HEK293 (cell line): Measurements from ENCODE around the gene STK4.

Experiments
- CTCF ChIA-PET: fragments of 350-600 bp; formaldehyde crosslinking; extraction: SDS; loops from one replicate; lab custom pipeline; 2021; ENCODE audit warnings: antibody characterized with exemption; lab: Yijun Ruan, JAX
- POLR2A ChIA-PET: fragments of 300-600 bp; formaldehyde crosslinking; extraction: SDS; loops from one replicate; lab custom pipeline; 2020; ENCODE audit warnings: antibody characterized with exemption, inconsistent platforms; lab: Yijun Ruan, JAX
- H3K27ac ChIP-seq: fragments of 200-500 bp; sonication (Bioruptor generic); 2 replicates; pipeline ENCODE4 v1.5.1; 2014; ENCODE audit warnings: low read depth, low read length, control low read depth, inconsistent platforms; ENCODE audit errors: extremely low read depth
- H3K36me3 ChIP-seq, 2 experiments: fragments of 200-500 bp in 1 of 2; sonication (Bioruptor generic) in 1 of 2; 1 replicate in 1 of 2; 2 replicates in 1 of 2; pipeline ENCODE4 v1.5.1; 2014 to 2017; ENCODE audit warnings: inconsistent platforms in 2 of 2, low read length in 2 of 2; ENCODE audit not compliant: control insufficient read depth in 2 of 2, insufficient read depth in 1 of 2
- H3K4me1 ChIP-seq: fragments of 200-500 bp; sonication (Bioruptor generic); 2 replicates; pipeline ENCODE4 v1.5.1; 2014; ENCODE audit warnings: mild to moderate bottlenecking, low read length, inconsistent platforms; ENCODE audit not compliant: control insufficient read depth, insufficient read depth
- H3K4me3 ChIP-seq: 2 replicates; pipeline ENCODE4 v1.5.1; 2011; ENCODE audit warnings: low read depth, mild to moderate bottlenecking, control low read depth, low read length, moderate library complexity
- H3K9me3 ChIP-seq: fragments of 200-500 bp; sonication (Bioruptor generic); 2 replicates; pipeline ENCODE4 v1.5.1; 2014; ENCODE audit warnings: low read depth, low read length, inconsistent platforms; ENCODE audit not compliant: control insufficient read depth, insufficient read depth
- CTCF ChIP-seq: fragments of 450-650 bp; formaldehyde crosslinking; IDR thresholded peaks from 2 replicates; pipeline ENCODE4 v1.5.1; 2016; ENCODE audit warnings: missing biosample characterization, missing genetic modification characterization
- KLF9 ChIP-seq: fragments of 450-650 bp; formaldehyde crosslinking; IDR thresholded peaks from 2 replicates; pipeline ENCODE4 v1.5.1; 2016; ENCODE audit warnings: missing biosample characterization, missing genetic modification characterization, low read depth
- RBAK ChIP-seq: fragments of 450-650 bp; formaldehyde crosslinking; IDR thresholded peaks from 2 replicates; pipeline ENCODE4 v1.5.1; 2016; ENCODE audit warnings: missing biosample characterization, missing genetic modification characterization
- ZNF121 ChIP-seq: fragments of 450-650 bp; formaldehyde crosslinking; IDR thresholded peaks from 2 replicates; pipeline ENCODE4 v1.5.1; 2016; ENCODE audit warnings: missing biosample characterization, missing genetic modification characterization
- ZNF133 ChIP-seq: fragments of 450-650 bp; formaldehyde crosslinking; IDR thresholded peaks from 2 replicates; pipeline ENCODE4 v1.5.1; 2016; ENCODE audit warnings: missing biosample characterization, missing genetic modification characterization
- ZNF157 ChIP-seq: fragments of 450-650 bp; formaldehyde crosslinking; IDR thresholded peaks from 2 replicates; pipeline ENCODE4 v1.5.1; 2016; ENCODE audit warnings: missing biosample characterization, missing genetic modification characterization
- ZNF16 ChIP-seq: fragments of 450-650 bp; formaldehyde crosslinking; IDR thresholded peaks from 2 replicates; pipeline ENCODE4 v1.5.1; 2016; ENCODE audit warnings: low read depth, missing biosample characterization, missing genetic modification characterization
- ZNF175 ChIP-seq: fragments of 450-650 bp; formaldehyde crosslinking; IDR thresholded peaks from 2 replicates; pipeline ENCODE4 v1.5.1; 2016; ENCODE audit warnings: missing biosample characterization, missing genetic modification characterization
- ZNF248 ChIP-seq: fragments of 450-650 bp; formaldehyde crosslinking; IDR thresholded peaks from 2 replicates; pipeline ENCODE4 v1.5.1; 2017; ENCODE audit warnings: missing biosample characterization, missing genetic modification characterization
- ZNF324 ChIP-seq: fragments of 450-650 bp; formaldehyde crosslinking; IDR thresholded peaks from 2 replicates; pipeline ENCODE4 v1.5.1; 2016; ENCODE audit warnings: missing biosample characterization, missing genetic modification characterization
- ZNF354C ChIP-seq: fragments of 450-650 bp; formaldehyde crosslinking; IDR thresholded peaks from 2 replicates; pipeline ENCODE4 v1.5.1; 2016; ENCODE audit warnings: missing biosample characterization, missing genetic modification characterization, low read depth, borderline replicate concordance
- ZNF394 ChIP-seq: fragments of 450-650 bp; formaldehyde crosslinking; IDR thresholded peaks from 2 replicates; pipeline ENCODE4 v1.5.1; 2016; ENCODE audit warnings: missing biosample characterization, missing genetic modification characterization, mild to moderate bottlenecking, moderate library complexity, borderline replicate concordance
- ZNF416 ChIP-seq: fragments of 450-650 bp; formaldehyde crosslinking; IDR thresholded peaks from 2 replicates; pipeline ENCODE4 v1.5.1; 2016; ENCODE audit warnings: missing biosample characterization, missing genetic modification characterization
- ZNF433 ChIP-seq: fragments of 450-650 bp; formaldehyde crosslinking; IDR thresholded peaks from 2 replicates; pipeline ENCODE4 v1.5.1; 2016; ENCODE audit warnings: missing biosample characterization, missing genetic modification characterization, low read depth
- ZNF488 ChIP-seq: fragments of 450-650 bp; formaldehyde crosslinking; IDR thresholded peaks from 2 replicates; pipeline ENCODE4 v1.5.1; 2016; ENCODE audit warnings: missing biosample characterization, missing genetic modification characterization
- ZNF501 ChIP-seq: fragments of 450-650 bp; formaldehyde crosslinking; IDR thresholded peaks from 2 replicates; pipeline ENCODE4 v1.5.1; 2016; ENCODE audit warnings: missing biosample characterization, missing genetic modification characterization
- ZNF544 ChIP-seq: fragments of 450-650 bp; formaldehyde crosslinking; IDR thresholded peaks from 2 replicates; pipeline ENCODE4 v1.5.0; 2017; ENCODE audit warnings: missing biosample characterization, missing genetic modification characterization
- ZNF626 ChIP-seq: fragments of 450-650 bp; sonication (Bioruptor Pico); formaldehyde crosslinking; IDR thresholded peaks from 2 replicates; pipeline ENCODE4 v1.5.1; 2018; ENCODE audit warnings: missing biosample characterization, missing genetic modification characterization, inconsistent platforms
- ZNF639 ChIP-seq: fragments of 450-650 bp; formaldehyde crosslinking; IDR thresholded peaks from 2 replicates; pipeline ENCODE4 v1.5.1; 2016; ENCODE audit warnings: missing biosample characterization, missing genetic modification characterization
- ZNF747 ChIP-seq: fragments of 450-650 bp; formaldehyde crosslinking; IDR thresholded peaks from 2 replicates; pipeline ENCODE4 v1.5.1; 2016; ENCODE audit warnings: missing biosample characterization, missing genetic modification characterization
- TF ChIP-seq, protein P1 (sequence below): fragments of 450-650 bp; formaldehyde crosslinking; IDR thresholded peaks from 2 replicates; pipeline ENCODE4 v1.5.1; 2016; ENCODE audit warnings: missing biosample characterization, missing genetic modification characterization
- TF ChIP-seq, protein P2 (sequence below): fragments of 450-650 bp; formaldehyde crosslinking; IDR thresholded peaks from 2 replicates; pipeline ENCODE4 v1.5.0; 2017; ENCODE audit warnings: missing biosample characterization, missing genetic modification characterization, borderline replicate concordance
- TF ChIP-seq, protein P3 (sequence below): fragments of 450-650 bp; formaldehyde crosslinking; IDR thresholded peaks from 2 replicates; pipeline ENCODE4 v1.5.1; 2017; ENCODE audit warnings: missing biosample characterization, missing genetic modification characterization

Gene STK4

GRCh38 chr20:44997171-44997570 lies 30.9 kb downstream of the STK4 start (continued):
- no peak for TF ChIP-seq ZNF544 (tag by site-specific recombination)
- TF ChIP-seq ZNF133 (tag by site-specific recombination), result no peak
- no peak for TF ChIP-seq ZNF747 (tag by site-specific recombination)
- no peak for TF ChIP-seq ZNF16
- no peak for TF ChIP-seq KLF9
- no peak for TF ChIP-seq ZNF501
- no peak for TF ChIP-seq ZNF248
- TF ChIP-seq ZNF416 (tag by site-specific recombination), result no peak
- TF ChIP-seq ZNF433 (tag by site-specific recombination), result no peak

GRCh38 chr20:44997668-44998067 lies 31.4 kb downstream of the STK4 start:
- CTCF ChIA-PET, result interaction anchor here (0.5 to 2.0 kb wide), 5 partner anchors 13 to 376 kb away, joined by 3 to 9 read pairs (median 3); no protein-coding TSS in a partner anchor
- POLR2A ChIA-PET, result no interaction called here
- no peak overlapping the region for H3K4me3 ChIP-seq
- TF ChIP-seq ZNF324 (tag by site-specific recombination), result no peak
- TF ChIP-seq ZNF639 (tag by site-specific recombination), result no peak
- no peak overlapping the region for H3K27ac ChIP-seq
- no peaks in the 10 kb centered on the region for H3K4me1 ChIP-seq
- H3K9me3 ChIP-seq, result no peaks in the 10 kb centered on the region
- peaks cover 18 to 71% of the 10 kb centered on the region in 2 experiments for H3K36me3 ChIP-seq

- H3K27ac ChIP-seq, result no peak overlapping the region
- H3K4me1 ChIP-seq, result no peaks in the 10 kb centered on the region
- CTCF ChIA-PET, result interaction anchor here (0.6 to 3.4 kb wide), 3 partner anchors 25 to 286 kb away, joined by 3 to 15 read pairs (median 3); no protein-coding TSS in a partner anchor
- H3K36me3 ChIP-seq, result peaks cover 16 to 20% of the 10 kb centered on the region in 2 experiments; a peak in 2 of 3 replicates
- no peaks in the 10 kb centered on the region for H3K9me3 ChIP-seq
- no peak overlapping the region for H3K4me3 ChIP-seq
- POLR2A ChIA-PET, result no interaction called here
- TF ChIP-seq ZNF354C (tag by site-specific recombination), result no peak
- no peak for TF ChIP-seq ZNF324 (tag by site-specific recombination)
- TF ChIP-seq ZNF394 (tag by site-specific recombination), result no peak
- no peak for TF ChIP-seq ZNF121 (tag by site-specific recombination)
- TF ChIP-seq, protein P1, sequence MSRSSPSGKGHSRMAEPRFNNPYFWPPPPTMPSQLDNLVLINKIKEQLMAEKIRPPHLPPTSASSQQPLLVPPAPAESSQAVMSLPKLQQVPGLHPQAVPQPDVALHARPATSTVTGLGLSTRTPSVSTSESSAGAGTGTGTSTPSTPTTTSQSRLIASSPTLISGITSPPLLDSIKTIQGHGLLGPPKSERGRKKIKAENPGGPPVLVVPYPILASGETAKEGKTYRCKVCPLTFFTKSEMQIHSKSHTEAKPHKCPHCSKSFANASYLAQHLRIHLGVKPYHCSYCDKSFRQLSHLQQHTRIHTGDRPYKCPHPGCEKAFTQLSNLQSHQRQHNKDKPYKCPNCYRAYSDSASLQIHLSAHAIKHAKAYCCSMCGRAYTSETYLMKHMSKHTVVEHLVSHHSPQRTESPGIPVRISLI (tag by site-specific recombination), result no peak
- TF ChIP-seq, protein P2, sequence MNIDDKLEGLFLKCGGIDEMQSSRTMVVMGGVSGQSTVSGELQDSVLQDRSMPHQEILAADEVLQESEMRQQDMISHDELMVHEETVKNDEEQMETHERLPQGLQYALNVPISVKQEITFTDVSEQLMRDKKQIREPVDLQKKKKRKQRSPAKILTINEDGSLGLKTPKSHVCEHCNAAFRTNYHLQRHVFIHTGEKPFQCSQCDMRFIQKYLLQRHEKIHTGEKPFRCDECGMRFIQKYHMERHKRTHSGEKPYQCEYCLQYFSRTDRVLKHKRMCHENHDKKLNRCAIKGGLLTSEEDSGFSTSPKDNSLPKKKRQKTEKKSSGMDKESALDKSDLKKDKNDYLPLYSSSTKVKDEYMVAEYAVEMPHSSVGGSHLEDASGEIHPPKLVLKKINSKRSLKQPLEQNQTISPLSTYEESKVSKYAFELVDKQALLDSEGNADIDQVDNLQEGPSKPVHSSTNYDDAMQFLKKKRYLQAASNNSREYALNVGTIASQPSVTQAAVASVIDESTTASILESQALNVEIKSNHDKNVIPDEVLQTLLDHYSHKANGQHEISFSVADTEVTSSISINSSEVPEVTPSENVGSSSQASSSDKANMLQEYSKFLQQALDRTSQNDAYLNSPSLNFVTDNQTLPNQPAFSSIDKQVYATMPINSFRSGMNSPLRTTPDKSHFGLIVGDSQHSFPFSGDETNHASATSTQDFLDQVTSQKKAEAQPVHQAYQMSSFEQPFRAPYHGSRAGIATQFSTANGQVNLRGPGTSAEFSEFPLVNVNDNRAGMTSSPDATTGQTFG (tag by site-specific recombination), result no peak
- TF ChIP-seq, protein P3, sequence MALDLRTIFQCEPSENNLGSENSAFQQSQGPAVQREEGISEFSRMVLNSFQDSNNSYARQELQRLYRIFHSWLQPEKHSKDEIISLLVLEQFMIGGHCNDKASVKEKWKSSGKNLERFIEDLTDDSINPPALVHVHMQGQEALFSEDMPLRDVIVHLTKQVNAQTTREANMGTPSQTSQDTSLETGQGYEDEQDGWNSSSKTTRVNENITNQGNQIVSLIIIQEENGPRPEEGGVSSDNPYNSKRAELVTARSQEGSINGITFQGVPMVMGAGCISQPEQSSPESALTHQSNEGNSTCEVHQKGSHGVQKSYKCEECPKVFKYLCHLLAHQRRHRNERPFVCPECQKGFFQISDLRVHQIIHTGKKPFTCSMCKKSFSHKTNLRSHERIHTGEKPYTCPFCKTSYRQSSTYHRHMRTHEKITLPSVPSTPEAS (tag by site-specific recombination), result no peak
- TF ChIP-seq ZNF175 (tag by site-specific recombination), result no peak
- TF ChIP-seq ZNF248, result no peak
- no peak for TF ChIP-seq RBAK (tag by site-specific recombination)
- no peak for TF ChIP-seq ZNF488
- no peak for TF ChIP-seq CTCF (tag by site-specific recombination)
- no peak for TF ChIP-seq ZNF626
- TF ChIP-seq ZNF157 (tag by site-specific recombination), result no peak
Observed at GRCh38 chr20:45008521-45009049, 42.3 kb downstream of the STK4 start.
